Measurements from ENCODE around the gene ITPR2.

ITPR2 gene

GRCh38 chr12:26292596-26292995 is 540.4 kb downstream of the ITPR2 start:
- DNase-seq (ENCODE audit: low spot score), result no peak

- DNase-seq (ENCODE audit: low spot score), result no peak
Measured at GRCh38 chr12:26290565-26290964, 542.4 kb downstream of the ITPR2 start.

- DNase-seq (ENCODE audit: low spot score), result no peak
Measured at GRCh38 chr12:26287671-26288381, 545.2 kb downstream of the ITPR2 start.

Data from ecto neural progenitor cell (in vitro differentiated cells).